Measurements from ENCODE around the gene ODF4. TPM values are rescaled to one million over a fixed set of nuclear protein-coding genes. Genes with fewer than 3 reads are reported as not detected.

ODF4 gene
- polyA plus RNA-seq, 1 of the 3 experiments (the other 2 are of a cell fraction), result not detected

DNA sequence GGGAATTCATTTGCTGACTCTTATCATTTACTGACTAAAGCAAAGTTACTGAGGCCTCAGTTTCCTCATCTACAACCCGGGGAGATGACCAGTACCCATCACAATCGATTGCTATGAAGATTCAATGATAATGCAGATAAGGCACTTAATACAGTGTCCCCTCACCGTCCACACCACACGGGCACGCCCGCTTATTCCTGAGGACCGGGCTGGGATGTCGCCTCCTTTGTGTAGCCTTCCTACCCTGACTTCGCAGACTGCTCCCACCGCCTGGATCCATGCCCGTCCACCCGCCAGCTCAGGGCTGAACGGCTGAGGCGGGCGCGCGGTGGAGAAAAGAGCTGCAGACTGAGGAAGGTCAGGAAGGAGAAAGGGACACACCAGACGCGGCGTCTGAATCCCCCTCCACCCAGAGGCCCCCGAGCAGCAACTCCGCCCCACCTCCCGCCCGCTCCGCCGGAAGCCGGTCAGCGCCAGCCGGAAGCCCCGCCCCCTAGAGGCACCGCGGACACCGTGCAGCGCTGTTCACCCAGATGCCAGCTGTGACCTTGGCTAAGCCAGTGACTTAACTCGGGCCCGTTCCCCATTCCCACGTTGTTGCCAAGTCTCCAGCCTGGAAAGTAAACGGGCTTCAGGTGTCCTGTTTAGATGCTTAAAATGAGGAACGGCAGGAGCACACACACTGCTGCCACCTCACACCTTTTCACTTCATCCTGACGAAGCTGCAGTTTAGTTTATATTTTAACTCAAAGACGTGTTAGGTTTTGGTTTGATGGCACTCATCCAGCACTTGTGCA, 36.8 kb downstream of the ODF4 start, which contains the start of gene KRABD2 (continued):
- TF ChIP-seq, protein P1, sequence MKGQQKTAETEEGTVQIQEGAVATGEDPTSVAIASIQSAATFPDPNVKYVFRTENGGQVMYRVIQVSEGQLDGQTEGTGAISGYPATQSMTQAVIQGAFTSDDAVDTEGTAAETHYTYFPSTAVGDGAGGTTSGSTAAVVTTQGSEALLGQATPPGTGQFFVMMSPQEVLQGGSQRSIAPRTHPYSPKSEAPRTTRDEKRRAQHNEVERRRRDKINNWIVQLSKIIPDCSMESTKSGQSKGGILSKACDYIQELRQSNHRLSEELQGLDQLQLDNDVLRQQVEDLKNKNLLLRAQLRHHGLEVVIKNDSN (IDR thresholded peaks at IDR 0.05; ENCODE audit: borderline replicate concordance, low read depth), result no peak
- peak; percentile 90 for TF ChIP-seq GABPA (IDR thresholded peaks at IDR 0.05; ENCODE audit: low read depth)
- TF ChIP-seq FOXJ3 (CRISPR knock-in tag; IDR thresholded peaks at IDR 0.05), result no peak
- TF ChIP-seq SMC3 (IDR thresholded peaks at IDR 0.05; ENCODE audit: low read depth, low read length), result no peak
- no peak for TF ChIP-seq MEF2A (IDR thresholded peaks at IDR 0.05; ENCODE audit: borderline replicate concordance, low read depth)
- 0 out of 2 replicates have a peak, but pooled peaks have one; percentile 9 for TF ChIP-seq TEAD4 (IDR thresholded peaks at IDR 0.05; ENCODE audit: borderline replicate concordance, insufficient read depth)
- TF ChIP-seq, protein P2, sequence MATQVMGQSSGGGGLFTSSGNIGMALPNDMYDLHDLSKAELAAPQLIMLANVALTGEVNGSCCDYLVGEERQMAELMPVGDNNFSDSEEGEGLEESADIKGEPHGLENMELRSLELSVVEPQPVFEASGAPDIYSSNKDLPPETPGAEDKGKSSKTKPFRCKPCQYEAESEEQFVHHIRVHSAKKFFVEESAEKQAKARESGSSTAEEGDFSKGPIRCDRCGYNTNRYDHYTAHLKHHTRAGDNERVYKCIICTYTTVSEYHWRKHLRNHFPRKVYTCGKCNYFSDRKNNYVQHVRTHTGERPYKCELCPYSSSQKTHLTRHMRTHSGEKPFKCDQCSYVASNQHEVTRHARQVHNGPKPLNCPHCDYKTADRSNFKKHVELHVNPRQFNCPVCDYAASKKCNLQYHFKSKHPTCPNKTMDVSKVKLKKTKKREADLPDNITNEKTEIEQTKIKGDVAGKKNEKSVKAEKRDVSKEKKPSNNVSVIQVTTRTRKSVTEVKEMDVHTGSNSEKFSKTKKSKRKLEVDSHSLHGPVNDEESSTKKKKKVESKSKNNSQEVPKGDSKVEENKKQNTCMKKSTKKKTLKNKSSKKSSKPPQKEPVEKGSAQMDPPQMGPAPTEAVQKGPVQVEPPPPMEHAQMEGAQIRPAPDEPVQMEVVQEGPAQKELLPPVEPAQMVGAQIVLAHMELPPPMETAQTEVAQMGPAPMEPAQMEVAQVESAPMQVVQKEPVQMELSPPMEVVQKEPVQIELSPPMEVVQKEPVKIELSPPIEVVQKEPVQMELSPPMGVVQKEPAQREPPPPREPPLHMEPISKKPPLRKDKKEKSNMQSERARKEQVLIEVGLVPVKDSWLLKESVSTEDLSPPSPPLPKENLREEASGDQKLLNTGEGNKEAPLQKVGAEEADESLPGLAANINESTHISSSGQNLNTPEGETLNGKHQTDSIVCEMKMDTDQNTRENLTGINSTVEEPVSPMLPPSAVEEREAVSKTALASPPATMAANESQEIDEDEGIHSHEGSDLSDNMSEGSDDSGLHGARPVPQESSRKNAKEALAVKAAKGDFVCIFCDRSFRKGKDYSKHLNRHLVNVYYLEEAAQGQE (IDR thresholded peaks at IDR 0.05; ENCODE audit: low read depth, low read length), result peak; percentile 39; the same call in 1 of the 2 replicates
- TF ChIP-seq, protein P3, sequence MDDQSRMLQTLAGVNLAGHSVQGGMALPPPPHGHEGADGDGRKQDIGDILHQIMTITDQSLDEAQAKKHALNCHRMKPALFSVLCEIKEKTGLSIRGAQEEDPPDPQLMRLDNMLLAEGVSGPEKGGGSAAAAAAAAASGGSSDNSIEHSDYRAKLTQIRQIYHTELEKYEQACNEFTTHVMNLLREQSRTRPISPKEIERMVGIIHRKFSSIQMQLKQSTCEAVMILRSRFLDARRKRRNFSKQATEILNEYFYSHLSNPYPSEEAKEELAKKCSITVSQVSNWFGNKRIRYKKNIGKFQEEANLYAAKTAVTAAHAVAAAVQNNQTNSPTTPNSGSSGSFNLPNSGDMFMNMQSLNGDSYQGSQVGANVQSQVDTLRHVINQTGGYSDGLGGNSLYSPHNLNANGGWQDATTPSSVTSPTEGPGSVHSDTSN (IDR thresholded peaks at IDR 0.05), result peak; percentile 69
- no peak for TF ChIP-seq RFX5 (IDR thresholded peaks at IDR 0.05; ENCODE audit: low read length)
- no peak for TF ChIP-seq NRF1 (IDR thresholded peaks at IDR 0.05; ENCODE audit: low read depth, low read length)
- TF ChIP-seq ELF1 (IDR thresholded peaks at IDR 0.05), result no peak
- TF ChIP-seq, protein P4, sequence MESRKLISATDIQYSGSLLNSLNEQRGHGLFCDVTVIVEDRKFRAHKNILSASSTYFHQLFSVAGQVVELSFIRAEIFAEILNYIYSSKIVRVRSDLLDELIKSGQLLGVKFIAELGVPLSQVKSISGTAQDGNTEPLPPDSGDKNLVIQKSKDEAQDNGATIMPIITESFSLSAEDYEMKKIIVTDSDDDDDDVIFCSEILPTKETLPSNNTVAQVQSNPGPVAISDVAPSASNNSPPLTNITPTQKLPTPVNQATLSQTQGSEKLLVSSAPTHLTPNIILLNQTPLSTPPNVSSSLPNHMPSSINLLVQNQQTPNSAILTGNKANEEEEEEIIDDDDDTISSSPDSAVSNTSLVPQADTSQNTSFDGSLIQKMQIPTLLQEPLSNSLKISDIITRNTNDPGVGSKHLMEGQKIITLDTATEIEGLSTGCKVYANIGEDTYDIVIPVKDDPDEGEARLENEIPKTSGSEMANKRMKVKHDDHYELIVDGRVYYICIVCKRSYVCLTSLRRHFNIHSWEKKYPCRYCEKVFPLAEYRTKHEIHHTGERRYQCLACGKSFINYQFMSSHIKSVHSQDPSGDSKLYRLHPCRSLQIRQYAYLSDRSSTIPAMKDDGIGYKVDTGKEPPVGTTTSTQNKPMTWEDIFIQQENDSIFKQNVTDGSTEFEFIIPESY (IDR thresholded peaks at IDR 0.05; ENCODE audit: borderline replicate concordance, low read depth), result peak; percentile 71; the same call in 1 of the 2 replicates
- peak; percentile 74 for TF ChIP-seq CHD2 (IDR thresholded peaks at IDR 0.05; ENCODE audit: low read length, partially characterized antibody)
- TF ChIP-seq EZH2phosphoT487 (IDR thresholded peaks at IDR 0.05; ENCODE audit: borderline replicate concordance, low read depth), result no peak
- TF ChIP-seq EP300 (IDR thresholded peaks at IDR 0.05; ENCODE audit: borderline replicate concordance in 1 of 2, low read depth in 1 of 2, low read length in 1 of 2), result no peak
- no peak for TF ChIP-seq RXRA (IDR thresholded peaks at IDR 0.05; ENCODE audit: borderline replicate concordance, low read depth)
- peak; percentile 62; the same call in 1 of the 2 replicates for TF ChIP-seq JUND (IDR thresholded peaks at IDR 0.05)
- no peak for TF ChIP-seq TCF12 (IDR thresholded peaks at IDR 0.05)
- no peak; the same call in 1 of the 2 replicates for TF ChIP-seq RCOR1 (IDR thresholded peaks at IDR 0.05; ENCODE audit: low read length)
